NCI-H524 (cell line): ENCODE measurements around the gene FNIP2.

Experiments used
- DNase-seq, 2 experiments: peaks; one replicate each; lab custom pipeline; 2025; lab: John Stamatoyannopoulos, UW

The FNIP2 gene

DNA sequence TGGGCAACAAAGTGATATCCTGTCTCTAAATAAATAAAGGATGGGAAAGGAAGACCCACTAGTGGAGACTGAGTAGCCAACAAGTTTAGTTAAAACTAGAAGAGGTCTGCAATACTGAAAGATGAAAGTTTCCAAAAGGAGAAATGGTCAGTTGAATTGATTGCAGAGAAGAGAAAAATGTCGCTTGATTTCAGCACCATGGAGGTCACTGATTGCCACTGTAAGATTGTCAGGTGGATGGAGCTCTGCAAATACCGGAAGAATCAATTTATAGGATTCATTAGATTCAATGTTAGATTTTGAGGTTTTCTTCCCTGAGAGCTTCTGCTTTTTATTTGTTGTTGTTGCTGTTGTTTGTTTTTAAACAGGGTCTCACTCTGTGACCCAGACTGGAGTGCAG lies 5.4 kb upstream of the FNIP2 start:
- no peak for DNase-seq

DNA sequence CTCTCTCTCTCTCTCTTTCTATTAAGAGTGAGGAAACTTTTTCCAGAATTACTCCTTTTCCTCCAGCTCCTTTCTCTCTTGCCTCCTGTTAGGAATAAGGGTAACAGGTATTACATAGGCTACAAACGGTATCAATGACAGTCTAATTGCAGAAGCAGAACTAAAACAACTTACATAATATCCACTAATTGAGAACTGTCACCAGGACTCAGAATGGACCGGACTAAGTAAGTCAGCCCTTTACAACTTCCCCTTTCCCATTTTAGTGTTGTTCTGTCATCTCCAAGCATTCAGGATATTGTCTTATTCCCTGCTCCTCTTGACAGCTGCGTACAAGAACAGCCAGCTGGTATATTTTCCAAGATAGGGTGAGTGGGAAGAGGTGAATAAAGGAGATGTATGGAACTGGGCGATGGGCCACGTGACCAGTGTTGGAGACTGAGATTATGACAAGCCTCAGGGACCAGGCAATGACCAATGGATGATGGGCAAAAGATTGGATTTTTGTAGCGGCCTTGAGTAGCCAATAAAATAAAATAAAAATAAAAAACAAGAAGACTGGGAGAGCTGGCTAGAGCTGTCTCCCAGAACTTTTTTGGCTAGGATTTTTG lies 2.3 kb upstream of the FNIP2 start:
- DNase-seq, result peak in 1 of 2 experiments; percentile 1

DNA sequence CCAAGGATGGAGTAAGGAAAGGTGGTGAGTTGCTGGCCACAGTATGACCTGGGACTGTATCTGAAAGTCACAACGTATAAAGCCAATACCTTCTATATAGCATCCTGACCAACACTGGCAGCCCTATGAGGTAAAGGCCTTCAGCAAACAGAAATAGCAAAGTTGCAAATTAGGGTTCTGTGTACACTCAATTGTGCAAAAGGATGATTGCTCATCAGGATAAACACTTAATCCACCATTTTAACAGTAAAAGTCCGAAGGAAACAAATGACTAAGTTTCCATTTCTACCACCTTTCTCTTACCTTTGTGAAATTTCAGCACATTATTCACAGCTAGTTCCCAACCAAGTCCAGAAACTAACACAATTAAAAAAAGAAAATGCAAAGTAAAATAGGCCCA lies 1.4 kb upstream of the FNIP2 start:
- DNase-seq, result no peak

DNA sequence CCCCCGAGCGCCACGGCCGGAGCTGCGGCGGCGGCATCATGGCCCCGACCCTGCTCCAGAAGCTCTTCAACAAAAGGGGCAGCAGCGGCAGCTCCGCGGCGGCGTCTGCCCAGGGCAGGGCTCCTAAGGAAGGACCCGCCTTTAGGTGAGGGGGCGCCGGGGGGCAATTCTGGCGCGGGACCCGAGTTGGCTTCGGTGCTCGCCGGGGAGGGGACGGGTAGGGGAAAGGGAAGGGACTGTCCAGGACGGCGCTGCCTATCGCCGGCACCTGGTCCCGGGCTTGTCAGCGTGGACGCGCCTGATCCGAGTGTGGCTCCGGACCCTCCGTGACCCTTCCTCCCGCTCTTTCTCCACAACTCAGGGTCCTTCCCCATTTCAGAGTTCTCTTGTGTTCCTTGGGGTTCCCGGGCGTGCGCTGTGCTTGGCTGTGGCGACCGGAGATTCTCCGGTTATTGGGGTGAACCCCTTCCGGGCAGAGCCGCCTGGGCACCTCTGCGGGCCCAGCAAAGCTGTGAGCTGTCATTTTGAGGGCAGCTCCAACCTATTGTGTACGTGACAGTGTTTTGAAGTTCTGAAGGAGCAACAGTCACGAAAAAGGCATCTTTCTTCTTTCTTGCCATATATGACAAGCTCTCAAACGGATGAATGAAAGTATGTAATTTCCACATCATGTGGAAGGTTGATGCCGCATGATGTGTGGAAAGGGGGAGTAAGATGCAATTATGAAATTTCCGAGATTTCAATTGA lies 522 bp downstream of the FNIP2 start:
- no peak for DNase-seq

DNA sequence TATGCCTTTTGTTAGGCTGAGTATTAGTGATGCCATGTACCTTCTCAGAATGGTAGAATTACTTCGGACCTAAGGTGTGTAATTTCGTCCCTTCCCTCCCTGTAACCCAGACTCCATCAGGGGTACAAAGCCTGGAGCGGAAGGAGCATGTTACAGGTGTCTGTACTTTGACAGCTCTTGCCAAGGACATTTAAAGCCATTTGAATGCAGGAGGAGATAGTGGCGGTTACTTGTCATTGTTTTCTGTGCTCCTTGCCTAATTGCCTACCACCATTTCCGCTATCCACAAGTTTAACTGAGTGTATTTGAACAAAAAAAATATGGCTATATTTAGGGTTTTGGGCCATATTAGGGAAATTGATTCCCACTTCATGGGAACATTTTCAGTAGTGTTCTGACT lies 1.8 kb downstream of the FNIP2 start:
- DNase-seq, result no peak

DNA sequence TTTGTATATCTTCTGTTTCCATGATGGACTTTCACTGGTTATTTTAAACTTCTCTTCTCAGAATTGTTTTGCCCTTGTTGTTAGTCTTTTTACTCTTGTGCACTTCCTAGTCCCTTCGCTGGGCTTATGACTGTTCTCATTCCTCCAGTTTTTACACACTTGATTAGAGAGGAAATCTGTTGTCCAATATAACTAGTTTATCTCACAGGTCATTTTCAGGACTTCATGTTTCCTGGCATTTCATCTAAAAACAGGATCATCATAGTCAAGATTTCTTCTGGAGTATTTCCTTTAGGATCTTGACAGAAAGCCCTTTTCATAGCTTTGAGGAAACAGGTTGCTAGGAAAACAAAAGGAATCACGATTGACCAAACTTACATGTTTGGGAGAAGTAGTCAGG lies 3.0 kb downstream of the FNIP2 start:
- DNase-seq, result no peak

DNA sequence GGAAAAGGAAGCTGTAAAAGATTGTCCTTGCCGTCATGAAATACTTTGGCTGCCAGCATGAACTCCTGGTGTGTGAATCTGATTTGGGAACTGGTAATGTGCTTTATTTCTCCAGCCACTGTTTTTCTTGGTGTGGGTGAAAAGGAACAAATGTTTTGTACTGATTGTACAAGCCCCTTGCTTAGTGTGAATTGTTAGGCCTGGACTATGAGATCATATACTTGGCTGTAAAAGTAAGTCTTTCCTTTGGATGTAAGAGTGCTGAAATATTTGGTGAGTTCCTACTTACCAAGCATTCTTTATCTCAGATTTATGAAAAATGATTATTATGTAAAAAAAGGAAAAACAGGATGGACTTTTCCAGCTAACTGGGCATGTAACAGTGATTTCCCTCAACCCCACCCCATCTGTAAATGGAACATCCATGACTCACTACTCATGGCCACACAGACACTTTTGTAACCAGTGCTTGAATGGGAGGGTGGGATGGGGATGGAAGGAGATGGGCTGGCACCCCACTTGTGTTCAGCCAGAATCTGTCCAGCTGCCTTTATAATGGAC lies 6.3 kb downstream of the FNIP2 start:
- no peak for DNase-seq

DNA sequence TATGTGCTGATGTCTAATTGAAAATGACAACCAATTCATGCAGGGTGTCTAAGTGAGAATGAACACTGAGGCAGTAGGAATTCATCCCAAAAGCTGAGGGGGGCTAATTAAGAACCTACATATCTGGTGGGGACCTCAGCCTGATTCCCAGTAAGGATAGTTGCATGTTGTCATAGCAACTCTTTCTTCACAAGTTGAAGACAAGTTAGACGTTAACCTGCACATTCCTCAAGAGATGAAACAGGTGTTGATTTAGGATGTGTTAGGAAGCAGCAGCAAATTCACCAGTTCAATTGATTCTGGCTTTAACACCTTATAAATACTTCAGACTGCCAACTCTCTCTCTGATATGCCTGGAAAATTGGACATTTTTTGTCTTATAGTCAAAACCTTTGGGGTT lies 7.3 kb downstream of the FNIP2 start:
- no peak for DNase-seq

DNA sequence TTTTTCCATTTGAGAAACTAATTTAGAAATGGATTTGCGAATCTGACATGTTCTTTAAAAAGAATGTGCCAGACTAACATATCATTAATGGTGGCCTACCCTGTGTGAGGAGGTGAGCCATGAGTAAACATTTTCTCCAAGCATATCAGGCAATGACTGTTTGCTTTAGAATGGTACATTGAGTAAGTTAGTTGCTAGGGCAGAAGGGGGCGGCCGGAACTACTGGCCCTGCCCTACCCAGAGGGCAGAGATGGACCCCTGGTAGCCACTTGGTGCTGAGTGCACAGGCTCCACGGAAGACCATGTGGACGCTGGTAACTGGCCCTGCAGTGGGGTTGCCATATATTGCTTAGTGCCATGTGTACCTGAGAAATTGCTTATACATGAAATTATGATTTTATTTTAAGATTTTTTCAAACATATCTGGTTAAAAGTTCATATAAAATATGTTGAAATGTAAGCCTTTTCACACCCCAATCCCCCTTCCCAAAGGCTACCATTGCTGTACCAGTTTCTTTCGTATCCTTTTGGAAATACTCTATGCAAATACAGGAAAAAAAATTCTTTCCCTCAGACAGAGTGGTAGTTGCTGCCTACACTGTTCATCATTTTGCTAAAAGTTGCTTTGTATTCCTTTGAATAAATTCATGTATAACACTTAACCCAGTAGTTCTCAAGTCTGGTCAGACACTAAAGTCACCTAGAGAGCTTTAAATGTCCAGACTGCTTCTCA lies 8.8 kb downstream of the FNIP2 start:
- no peak for DNase-seq

DNA sequence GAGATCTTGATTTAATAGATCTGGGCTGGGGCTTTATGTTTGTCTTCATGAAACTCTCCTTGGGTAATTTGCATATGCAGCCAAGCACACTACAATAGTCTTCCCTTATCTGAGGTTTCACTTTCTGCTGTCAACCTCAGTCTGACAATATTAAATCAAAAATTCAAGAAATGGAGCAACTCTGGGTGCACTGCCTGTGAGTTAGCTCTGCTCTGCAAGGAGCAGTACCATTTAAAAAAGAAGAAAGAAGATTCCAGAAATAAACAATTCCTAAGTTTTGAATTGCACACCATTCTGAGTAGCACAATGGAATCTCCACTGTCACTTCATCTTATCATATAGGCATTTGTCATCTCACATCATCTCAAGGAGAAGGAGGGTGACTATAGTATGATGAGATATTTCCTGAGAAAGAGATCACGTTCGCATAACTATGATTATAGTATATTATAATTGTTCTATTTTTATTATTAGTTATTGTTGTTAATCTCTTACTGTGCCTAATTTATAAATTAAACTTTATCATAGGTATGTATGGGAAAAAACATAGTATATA lies 9.4 kb downstream of the FNIP2 start:
- DNase-seq, result no peak

DNA sequence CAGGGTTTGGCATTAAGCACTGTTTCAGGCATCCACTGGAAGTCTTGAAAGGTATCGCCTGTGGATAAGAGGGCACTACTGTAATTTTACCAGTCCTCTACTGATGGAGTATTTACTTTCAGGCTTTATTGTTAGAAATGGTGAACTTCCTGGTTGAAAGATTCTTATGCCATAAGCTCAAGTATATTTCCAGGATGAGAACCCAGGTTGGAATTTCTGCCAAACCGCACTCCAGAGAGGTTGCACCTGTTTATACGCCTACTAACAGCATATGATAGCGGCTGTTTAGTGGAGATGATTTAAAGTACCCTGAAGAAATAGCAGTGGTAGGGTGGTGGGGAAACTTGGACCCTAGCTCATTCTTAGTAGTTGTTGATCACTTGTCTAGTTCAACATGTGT lies 9.9 kb downstream of the FNIP2 start:
- no peak for DNase-seq

DNA sequence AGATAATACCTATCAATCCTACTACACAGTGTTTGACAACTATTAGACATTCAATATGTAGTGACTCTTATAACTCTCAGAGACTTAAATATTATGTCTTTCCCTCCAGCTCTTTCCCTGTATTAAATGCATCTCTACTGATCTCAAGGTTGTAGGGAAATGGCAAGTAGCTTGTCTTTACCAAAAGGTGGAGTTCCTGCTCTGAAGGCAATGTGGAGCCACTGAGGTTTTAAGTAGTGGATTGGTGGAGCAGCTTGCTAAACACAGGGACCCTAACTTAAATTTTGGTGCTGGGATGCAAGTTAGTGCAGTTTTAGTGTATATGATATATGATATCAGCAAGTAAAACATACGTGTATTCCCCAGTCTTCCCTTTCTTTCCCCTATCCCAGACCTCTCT lies 13.1 kb downstream of the FNIP2 start:
- no peak for DNase-seq

DNA sequence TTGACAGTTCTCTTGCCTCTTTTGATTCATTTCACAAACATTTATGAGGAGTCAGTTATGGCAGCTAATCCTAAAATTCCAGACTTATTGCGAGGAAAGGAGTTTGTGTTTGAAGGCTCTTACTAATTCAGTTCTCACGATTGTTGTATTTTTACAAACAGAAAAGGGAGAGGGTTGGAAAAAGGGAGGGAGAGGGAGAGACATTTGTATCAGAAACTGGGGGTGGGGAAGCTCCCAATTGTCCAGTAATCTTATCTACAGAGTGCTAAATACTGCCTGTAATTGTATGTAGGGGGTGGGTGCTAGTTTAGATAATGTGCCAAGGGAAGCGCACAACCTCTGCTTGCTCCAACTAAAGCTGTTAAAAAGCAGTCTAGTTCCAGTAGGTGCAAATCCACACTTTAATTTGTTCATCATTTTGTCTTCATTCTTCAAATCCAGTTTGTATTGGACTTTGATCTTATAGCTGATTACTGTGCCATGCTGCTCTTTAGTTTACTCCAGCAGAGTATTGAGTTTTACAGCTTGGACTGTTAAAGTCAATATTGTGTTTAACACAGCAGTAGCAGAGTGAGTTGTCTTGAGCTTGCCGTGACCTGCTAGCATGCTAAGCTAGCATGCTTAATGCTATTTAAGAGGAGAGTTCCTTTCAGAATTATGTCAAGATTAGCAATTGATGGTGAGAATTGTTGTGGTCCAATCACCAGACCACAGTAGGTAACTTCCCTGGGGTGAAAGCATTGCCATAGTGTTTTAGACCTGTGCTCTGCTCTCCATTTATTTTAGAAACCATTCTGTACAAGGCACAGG lies 13.9 kb downstream of the FNIP2 start:
- no peak for DNase-seq

DNA sequence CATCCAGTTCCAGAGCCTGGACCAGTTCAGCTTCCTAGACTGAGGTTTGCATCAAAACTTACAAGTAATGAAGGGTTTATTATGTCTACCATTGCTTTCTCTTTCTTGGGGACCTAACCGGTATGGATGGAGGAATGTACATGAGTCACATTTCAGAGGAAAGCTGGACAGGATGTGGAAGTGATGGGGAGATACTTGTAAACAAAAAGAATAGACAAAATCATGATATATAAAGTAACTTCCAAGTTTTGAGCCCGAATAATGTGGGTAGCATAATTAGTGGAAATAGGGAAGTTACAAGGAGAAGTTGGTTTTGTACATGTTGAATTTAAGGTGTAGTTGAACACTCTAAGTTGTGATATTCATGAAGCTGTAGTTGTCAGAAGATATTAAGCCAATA lies 15.0 kb downstream of the FNIP2 start:
- no peak for DNase-seq

DNA sequence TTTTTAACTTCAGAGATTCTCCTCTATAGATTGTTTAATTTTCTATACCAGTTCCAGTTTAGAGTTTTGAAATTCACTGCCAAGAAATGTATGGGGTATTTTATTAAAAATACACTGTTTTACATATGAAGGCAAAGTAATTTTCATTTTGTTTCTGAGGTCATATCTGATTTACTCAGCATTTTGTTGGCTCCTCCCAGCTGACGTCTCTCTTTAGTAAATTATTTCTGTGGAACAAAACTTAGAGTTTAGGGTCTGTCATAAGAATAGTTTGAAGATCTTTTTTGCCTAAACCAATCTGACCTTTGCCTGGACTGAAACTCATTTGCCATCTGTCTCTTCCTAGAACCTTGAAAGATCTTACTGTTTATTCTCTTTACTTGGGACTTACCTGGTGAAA lies 16.9 kb downstream of the FNIP2 start:
- no peak for DNase-seq

DNA sequence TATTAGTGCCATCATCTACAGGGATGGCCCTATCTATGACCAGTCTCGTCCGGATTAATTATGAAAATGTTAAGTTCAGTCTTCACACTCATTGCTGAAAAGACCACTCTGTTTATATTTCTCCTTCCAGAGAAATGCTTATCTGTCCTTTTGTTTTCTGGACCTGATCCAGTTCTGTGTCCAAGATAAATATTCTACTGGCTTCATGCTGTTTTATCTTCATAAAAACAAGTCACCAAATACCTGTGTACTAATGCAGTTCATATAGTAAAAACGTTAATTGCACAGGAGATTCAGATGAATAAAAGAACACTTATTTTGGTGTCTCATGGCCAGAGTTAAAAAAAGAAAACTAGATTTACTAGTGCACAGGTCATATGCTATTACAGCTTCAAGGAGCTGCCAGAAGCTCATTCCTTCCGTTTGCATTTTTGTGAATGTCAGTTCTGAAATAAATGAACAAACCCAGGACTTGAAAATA lies 17.3 kb downstream of the FNIP2 start:
- DNase-seq, result no peak

DNA sequence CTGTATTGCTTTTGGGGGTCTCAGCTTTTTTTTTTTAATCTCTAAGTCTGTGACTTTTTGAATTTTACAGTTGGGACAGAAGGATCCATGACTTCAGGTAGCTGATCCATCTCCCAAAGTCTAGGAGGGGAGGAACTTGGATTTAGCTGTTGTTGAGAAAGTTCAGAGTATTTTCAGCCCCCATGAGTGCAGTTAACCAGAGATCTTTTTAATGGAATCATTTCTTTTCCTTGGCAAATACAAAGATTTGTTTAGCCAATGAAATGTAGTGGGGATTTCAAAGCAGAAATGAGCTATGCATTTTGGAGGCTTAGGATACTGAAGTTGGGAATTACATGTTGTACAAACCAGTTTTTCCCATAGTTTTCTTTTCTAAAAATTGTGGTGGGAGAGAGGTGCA lies 18.1 kb downstream of the FNIP2 start:
- no peak for DNase-seq

DNA sequence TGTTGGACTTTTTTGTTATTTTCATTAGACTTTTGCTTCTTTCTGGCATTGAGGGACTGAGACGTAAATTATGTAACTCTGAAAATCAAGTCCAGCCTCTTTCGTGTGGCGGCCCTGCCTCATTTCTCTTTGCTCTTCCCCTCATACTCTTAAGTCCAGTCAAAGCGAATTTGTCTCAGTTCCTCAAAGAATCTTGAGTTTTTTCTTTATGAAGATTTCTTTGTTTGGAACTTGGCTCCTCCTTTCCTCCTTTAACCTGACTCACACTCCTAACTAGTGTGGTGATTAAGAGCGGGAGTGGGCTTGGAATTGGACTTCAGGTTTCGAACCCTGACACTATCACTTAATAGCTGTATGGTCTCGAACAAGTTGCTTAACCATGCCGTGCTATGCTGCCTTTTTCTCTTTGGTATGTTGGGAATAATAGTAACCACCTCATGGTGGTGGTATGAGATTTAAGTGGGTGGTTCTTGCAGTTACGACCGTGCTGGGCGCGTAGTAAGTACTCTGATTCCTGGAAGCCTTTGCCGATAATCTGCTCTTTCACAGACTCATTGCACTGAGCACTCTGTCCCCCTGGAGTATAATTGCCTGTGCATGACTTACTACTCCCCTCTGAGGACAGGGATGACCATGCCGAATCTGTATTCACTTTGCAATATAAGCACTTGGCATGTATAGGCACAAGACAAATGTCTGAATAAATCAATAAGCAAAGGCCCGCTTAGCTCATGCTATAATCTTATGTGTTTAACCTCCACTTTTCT lies 19.1 kb downstream of the FNIP2 start:
- no peak for DNase-seq

DNA sequence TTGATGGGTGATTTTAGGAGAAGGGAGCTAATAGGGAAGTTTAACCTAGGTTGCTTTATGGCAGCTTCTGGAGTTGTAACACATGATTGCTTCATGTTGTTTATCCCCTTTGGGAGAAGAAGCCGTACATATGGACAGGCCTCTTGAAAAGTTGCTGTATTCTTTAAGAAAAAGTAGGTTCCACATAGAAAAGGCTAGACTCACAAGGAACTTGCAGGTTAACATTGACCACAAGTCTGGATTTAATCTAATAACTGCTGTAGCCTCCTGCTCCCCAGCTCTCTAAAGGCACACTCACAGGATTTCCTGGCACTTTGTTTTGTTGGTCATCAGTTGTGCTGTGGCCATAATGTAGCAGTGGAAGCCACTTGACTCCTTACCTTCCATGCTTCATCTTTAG lies 19.7 kb downstream of the FNIP2 start:
- DNase-seq, result no peak

DNA sequence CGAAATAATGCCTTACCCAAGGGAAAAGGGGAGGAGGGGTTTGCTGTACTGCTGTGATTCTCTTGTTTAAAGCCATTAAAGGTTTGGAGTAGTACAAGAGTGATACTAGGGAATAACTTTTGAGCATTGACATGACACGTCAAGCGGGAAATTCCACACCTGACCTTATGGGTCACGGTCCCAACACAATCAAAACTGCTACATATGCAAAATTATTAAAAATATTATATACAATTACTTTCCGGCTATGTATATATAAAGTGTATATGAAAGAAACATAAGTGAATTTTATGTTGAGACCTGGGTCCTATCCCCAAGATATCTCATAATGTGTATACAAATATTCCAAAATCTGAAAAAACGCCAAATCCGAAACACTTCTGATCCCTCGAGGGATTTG lies 21.0 kb downstream of the FNIP2 start:
- no peak for DNase-seq

DNA sequence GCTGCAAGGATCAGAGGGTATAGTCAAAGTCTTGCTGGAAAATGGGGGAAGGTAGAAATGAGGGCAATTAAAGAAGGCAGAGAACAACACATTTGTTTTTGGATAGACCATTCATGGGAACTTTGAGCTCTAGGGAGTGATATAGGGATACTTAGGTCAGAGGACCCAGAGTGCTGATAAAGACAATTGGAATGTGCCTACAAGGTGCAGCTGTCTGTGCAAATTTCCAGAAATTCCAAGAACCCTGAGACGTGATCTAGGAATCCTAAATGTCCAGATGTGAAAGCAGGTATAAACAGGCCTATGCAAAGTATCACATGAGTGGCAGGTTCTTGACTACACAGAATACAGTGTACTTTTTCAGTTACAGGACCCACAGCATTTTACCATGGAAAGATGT lies 24.2 kb downstream of the FNIP2 start:
- no peak for DNase-seq
